CD14-positive monocyte (primary cell): Measurements from ENCODE around the gene IL17RA. TPM values are rescaled to one million over a fixed set of nuclear protein-coding genes. Genes with fewer than 3 reads are reported as not detected.

Experiments used
- DNase-seq, 3 donors: peaks; one replicate each; pipeline ENCODE4 v3.0.0-alpha.2; 2011 to 2022
- H2AFZ ChIP-seq: 2 replicates; pipeline ENCODE4 v1.6.0; 2012; ENCODE audit warnings: mild to moderate bottlenecking, low read depth, low read length, inconsistent platforms; ENCODE audit not compliant: insufficient read depth, poor library complexity, severe bottlenecking
- H3K27ac ChIP-seq, 2 donors: 1 replicate in 1 of 2; 2 replicates in 1 of 2; pipeline ENCODE4 v1.5.1; 2012 to 2013; ENCODE audit warnings: low read length in 2 of 2, control low read depth in 1 of 2, inconsistent platforms in 1 of 2, low read depth in 1 of 2, mild to moderate bottlenecking in 1 of 2
- H3K27me3 ChIP-seq, 2 donors: one replicate each; pipeline versions ENCODE4 v1.6.0 to v1.6.1; 2011 to 2013; ENCODE audit warnings: low read length in 2 of 2; ENCODE audit not compliant: control insufficient read depth in 2 of 2, insufficient read depth in 2 of 2
- H3K36me3 ChIP-seq, 2 donors: replicated peaks in 1 of 2; 1 replicate in 1 of 2; 2 replicates in 1 of 2; pipeline versions ENCODE4 v1.5.1 to v1.6.1; 2012 to 2013; ENCODE audit warnings: low read length in 2 of 2, control low read depth in 1 of 2, inconsistent platforms in 1 of 2, mild to moderate bottlenecking in 1 of 2; ENCODE audit not compliant: insufficient read depth in 2 of 2, control insufficient read depth in 1 of 2
- H3K4me1 ChIP-seq, 2 donors: 1 replicate in 1 of 2; 2 replicates in 1 of 2; pipeline versions ENCODE4 v1.5.1 to v1.6.1; 2012 to 2013; ENCODE audit warnings: low read length in 2 of 2, control low read depth in 1 of 2, inconsistent platforms in 1 of 2, mild to moderate bottlenecking in 1 of 2, moderate library complexity in 1 of 2; ENCODE audit not compliant: insufficient read depth in 2 of 2, control insufficient read depth in 1 of 2
- H3K4me2 ChIP-seq: replicated peaks from 2 replicates; pipeline ENCODE3; 2012; ENCODE audit warnings: low read length, moderate library complexity, mild to moderate bottlenecking; ENCODE audit not compliant: poor library complexity, severe bottlenecking; ENCODE audit errors: extremely low read depth
- H3K4me3 ChIP-seq, 3 experiments: fragments of 200-600 bp in 1 of 3; sonication (generic) in 1 of 3; replicated peaks in 1 of 3; 1 replicate in 2 of 3; 2 replicates in 1 of 3; pipeline ENCODE4 v1.5.1; 2011 to 2013; ENCODE audit warnings: low read length in 3 of 3, mild to moderate bottlenecking in 3 of 3, control low read depth in 2 of 3, low read depth in 2 of 3, inconsistent platforms in 1 of 3, moderate library complexity in 1 of 3
- H3K79me2 ChIP-seq: 2 replicates; pipeline ENCODE4 v1.6.0; 2012; ENCODE audit warnings: mild to moderate bottlenecking, control low read depth, inconsistent platforms, low read length, moderate library complexity; ENCODE audit not compliant: insufficient read depth
- H3K9ac ChIP-seq: 2 replicates; pipeline ENCODE4 v1.6.0; 2017; ENCODE audit warnings: low read length, mild to moderate bottlenecking; ENCODE audit not compliant: insufficient read depth, poor library complexity, severe bottlenecking
- H3K9me3 ChIP-seq, 2 donors: replicated peaks in 1 of 2; 1 replicate in 1 of 2; 2 replicates in 1 of 2; pipeline versions ENCODE4 v1.5.1 to v1.6.1; 2012 to 2013; ENCODE audit warnings: low read length in 2 of 2, control low read depth in 1 of 2; ENCODE audit not compliant: control insufficient read depth in 1 of 2, insufficient read depth in 1 of 2
- H4K20me1 ChIP-seq: 2 replicates; pipeline ENCODE4 v1.6.0; 2012; ENCODE audit warnings: mild to moderate bottlenecking, low read length, control low read depth, moderate library complexity; ENCODE audit not compliant: insufficient read depth
- H3K27ac Mint-ChIP-seq, 7 donors: one replicate each; pipeline ENCODE4 v1.8.0; 2020; ENCODE audit warnings: mild to moderate bottlenecking in 7 of 7, mixed read lengths in 7 of 7, moderate library complexity in 6 of 7, inconsistent platforms in 2 of 7
- H3K27me3 Mint-ChIP-seq, 3 donors: one replicate each; pipeline ENCODE4 v1.8.0; 2021 to 2022; ENCODE audit warnings: low read depth in 3 of 3, mild to moderate bottlenecking in 3 of 3, mixed read lengths in 3 of 3, moderate library complexity in 3 of 3, inconsistent platforms in 1 of 3
- H3K36me3 Mint-ChIP-seq, 2 donors: one replicate each; pipeline ENCODE4 v1.8.0; 2020; ENCODE audit warnings: mixed read lengths in 2 of 2, inconsistent platforms in 1 of 2, mild to moderate bottlenecking in 1 of 2
- H3K4me1 Mint-ChIP-seq: one replicate; pipeline ENCODE4 v1.8.0; 2020; ENCODE audit warnings: mild to moderate bottlenecking, mixed read lengths
- H3K4me3 Mint-ChIP-seq, 2 donors: one replicate each; pipeline ENCODE4 v1.8.0; 2020; ENCODE audit warnings: mild to moderate bottlenecking in 2 of 2, mixed read lengths in 2 of 2, moderate library complexity in 1 of 2
- H3K9me3 Mint-ChIP-seq, 7 donors: one replicate each; pipeline ENCODE4 v1.8.0; 2020 to 2022; ENCODE audit warnings: mixed read lengths in 7 of 7, mild to moderate bottlenecking in 6 of 7, moderate library complexity in 6 of 7, inconsistent platforms in 2 of 7
- WGBS: methylation state at CpG from one replicate; pipeline ENCODE4 v1.1.5; 2013; ENCODE audit warnings: missing lambda C conversion rate; ENCODE audit not compliant: insufficient coverage; 5-methylcytosine and 5-hydroxymethylcytosine counted together
- intact Hi-C, 2 donors: fragments of 100-400 bp; cut with micrococcal nuclease; formaldehyde crosslinking; loops; one replicate each; pipeline versions ENCODE4 v1.15.0 to v1.15.1; 2023
- polyA plus RNA-seq, 3 donors: library from polyadenylated mRNA; depleted of rRNA in 1 of 3; unstranded in 2 of 3; stranded (reverse) in 1 of 3; fragments of 300-500 nt in 2 of 3; fragments of >200 nt in 1 of 3; fragmentation: Illumina TruSeq in 2 of 3; gene quantifications; 1 replicate in 2 of 3; 2 replicates in 1 of 3; pipeline ENCODE4 v1.2.3, GENCODE V29; 2012 to 2021
- TF ChIP-seq, protein P1 (sequence below): fragments of 200-600 bp; IDR thresholded peaks from one replicate; pipeline ENCODE4 v1.8.0; 2022; ENCODE audit warnings: antibody characterized with exemption, mild to moderate bottlenecking

The IL17RA gene
- polyA plus RNA-seq, 3 donors: 68.3 to 118 (median 96.7) TPM

DNA sequence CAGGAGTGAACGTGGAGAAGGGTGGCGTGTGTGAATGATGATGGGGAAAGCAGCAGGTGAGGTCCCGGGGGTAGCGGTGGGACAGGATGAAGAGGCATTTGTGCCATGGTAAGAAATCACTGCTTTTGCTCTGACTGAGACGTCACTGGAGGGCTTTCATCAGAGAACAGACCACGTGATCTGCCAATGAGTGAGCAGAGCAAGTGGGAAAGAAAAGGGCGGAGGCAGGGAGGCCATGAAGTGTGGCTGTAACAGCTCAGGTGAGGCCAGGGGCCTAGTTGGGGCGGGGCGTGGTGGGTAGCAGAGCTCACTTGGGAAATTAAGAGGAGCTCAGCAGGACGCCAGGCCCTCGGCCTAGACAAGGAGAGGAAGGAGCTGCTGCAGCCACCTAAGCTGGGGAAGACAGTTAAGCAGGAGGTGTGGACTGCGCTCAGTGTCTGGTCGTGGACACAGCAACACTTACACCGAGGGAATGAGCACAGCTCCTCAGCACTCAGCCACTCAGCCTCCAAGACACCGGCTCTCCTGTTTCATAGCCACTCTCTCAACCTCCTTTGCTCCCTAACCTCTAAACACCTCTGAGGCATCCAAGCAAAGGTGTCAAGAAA lies 50.5 kb downstream of the IL17RA start:
- no peak overlapping the region for H3K4me3 ChIP-seq
- H3K4me1 ChIP-seq: peaks cover 0 to 8% of the 10 kb centered on the region in 2 donors
- peaks cover 13% of the 10 kb centered on the region for H4K20me1 ChIP-seq
- Mint-ChIP-seq H3K4me3 (no peak overlapping the region), H3K27ac (peak overlapping the region in 3 of 7 donors; percentile 49 to 85 (median 57)), H3K36me3 (peaks cover 38 to 56% of the 10 kb centered on the region in 2 donors), H3K4me1 (peaks cover 19% of the 10 kb centered on the region), H3K27me3 (peaks cover 2 to 6% (median 3%) of the 10 kb centered on the region in 3 donors), H3K9me3 (no peaks in the 10 kb centered on the region)
- H3K4me2 ChIP-seq: no peak overlapping the region
- H3K79me2 ChIP-seq: peaks cover 5% of the 10 kb centered on the region
- intact Hi-C loops: no loop called here
- no peak overlapping the region for H3K27ac ChIP-seq
- no peaks in the 10 kb centered on the region for H3K9me3 ChIP-seq
- TF ChIP-seq, protein P1, sequence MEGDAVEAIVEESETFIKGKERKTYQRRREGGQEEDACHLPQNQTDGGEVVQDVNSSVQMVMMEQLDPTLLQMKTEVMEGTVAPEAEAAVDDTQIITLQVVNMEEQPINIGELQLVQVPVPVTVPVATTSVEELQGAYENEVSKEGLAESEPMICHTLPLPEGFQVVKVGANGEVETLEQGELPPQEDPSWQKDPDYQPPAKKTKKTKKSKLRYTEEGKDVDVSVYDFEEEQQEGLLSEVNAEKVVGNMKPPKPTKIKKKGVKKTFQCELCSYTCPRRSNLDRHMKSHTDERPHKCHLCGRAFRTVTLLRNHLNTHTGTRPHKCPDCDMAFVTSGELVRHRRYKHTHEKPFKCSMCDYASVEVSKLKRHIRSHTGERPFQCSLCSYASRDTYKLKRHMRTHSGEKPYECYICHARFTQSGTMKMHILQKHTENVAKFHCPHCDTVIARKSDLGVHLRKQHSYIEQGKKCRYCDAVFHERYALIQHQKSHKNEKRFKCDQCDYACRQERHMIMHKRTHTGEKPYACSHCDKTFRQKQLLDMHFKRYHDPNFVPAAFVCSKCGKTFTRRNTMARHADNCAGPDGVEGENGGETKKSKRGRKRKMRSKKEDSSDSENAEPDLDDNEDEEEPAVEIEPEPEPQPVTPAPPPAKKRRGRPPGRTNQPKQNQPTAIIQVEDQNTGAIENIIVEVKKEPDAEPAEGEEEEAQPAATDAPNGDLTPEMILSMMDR: no peak
- WGBS: 87% methylated on average over 14 of the region's 15 CpGs
- DNase-seq: no peak
- H3K27me3 ChIP-seq: no peaks in the 10 kb centered on the region
- H2AFZ ChIP-seq: no peak overlapping the region
- H3K36me3 ChIP-seq: peaks cover 43 to 47% of the 10 kb centered on the region in 2 donors
- H3K9ac ChIP-seq: no peak overlapping the region

DNA sequence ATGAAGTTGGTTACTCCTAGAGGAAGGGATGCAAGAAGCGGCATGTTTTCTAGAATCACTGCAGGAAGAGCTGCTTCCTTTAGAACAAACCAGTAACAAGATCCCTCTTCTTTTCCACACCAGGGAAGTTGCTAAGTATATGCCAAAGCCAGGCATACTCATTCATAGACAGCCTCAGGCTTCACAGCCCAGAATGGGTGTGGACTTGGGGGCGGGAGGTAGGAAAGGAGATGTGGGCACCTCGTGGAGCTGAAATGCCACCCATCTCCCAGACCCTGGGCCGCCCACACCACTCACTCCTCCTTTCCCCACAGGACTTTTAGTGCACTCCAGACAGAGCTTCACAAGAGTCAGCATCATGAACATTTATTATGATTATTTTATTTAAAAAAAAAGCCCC lies 52.4 kb downstream of the IL17RA start:
- TF ChIP-seq, protein P1: no peak
- no peak overlapping the region for H3K4me3 ChIP-seq
- peak overlapping the region in 2 of 7 donors; percentile 45 to 60 for H3K27ac Mint-ChIP-seq

More for the DNA sequence above, 52.4 kb downstream of the IL17RA start:
- H3K9me3 ChIP-seq: no peaks in the 10 kb centered on the region
- no peak for DNase-seq
- Mint-ChIP-seq H3K4me3 (no peak overlapping the region), H3K27me3 (peaks cover 0 to 6% (median 3%) of the 10 kb centered on the region in 3 donors), H3K36me3 (peaks cover 55 to 75% of the 10 kb centered on the region in 2 donors), H3K9me3 (no peaks in the 10 kb centered on the region), H3K4me1 (peaks cover 11% of the 10 kb centered on the region)
- no peak overlapping the region for H2AFZ ChIP-seq
- WGBS: no CpG with 5 or more reads among the region's 4 CpGs
- peaks cover 28% of the 10 kb centered on the region for H4K20me1 ChIP-seq
- no peaks in the 10 kb centered on the region for H3K27me3 ChIP-seq
- no peak overlapping the region for H3K4me2 ChIP-seq
- H3K36me3 ChIP-seq: peaks cover 63 to 66% of the 10 kb centered on the region in 2 donors
- intact Hi-C loops: no loop called here
- peaks cover 21% of the 10 kb centered on the region for H3K79me2 ChIP-seq
- H3K4me1 ChIP-seq: no peaks in the 10 kb centered on the region
- H3K9ac ChIP-seq: no peak overlapping the region
- no peak overlapping the region for H3K27ac ChIP-seq
